Kidney tubule cell (primary cell): ENCODE measurements around the gene HACL1.
A peak's percentile ranks its signal among the peaks of the same experiment; 100 is the strongest.

Source experiments
- DNase-seq: peaks from one replicate; pipeline ENCODE4 v3.0.0-alpha.2; 2018; ENCODE audit warnings: low spot score

HACL1 gene

DNA sequence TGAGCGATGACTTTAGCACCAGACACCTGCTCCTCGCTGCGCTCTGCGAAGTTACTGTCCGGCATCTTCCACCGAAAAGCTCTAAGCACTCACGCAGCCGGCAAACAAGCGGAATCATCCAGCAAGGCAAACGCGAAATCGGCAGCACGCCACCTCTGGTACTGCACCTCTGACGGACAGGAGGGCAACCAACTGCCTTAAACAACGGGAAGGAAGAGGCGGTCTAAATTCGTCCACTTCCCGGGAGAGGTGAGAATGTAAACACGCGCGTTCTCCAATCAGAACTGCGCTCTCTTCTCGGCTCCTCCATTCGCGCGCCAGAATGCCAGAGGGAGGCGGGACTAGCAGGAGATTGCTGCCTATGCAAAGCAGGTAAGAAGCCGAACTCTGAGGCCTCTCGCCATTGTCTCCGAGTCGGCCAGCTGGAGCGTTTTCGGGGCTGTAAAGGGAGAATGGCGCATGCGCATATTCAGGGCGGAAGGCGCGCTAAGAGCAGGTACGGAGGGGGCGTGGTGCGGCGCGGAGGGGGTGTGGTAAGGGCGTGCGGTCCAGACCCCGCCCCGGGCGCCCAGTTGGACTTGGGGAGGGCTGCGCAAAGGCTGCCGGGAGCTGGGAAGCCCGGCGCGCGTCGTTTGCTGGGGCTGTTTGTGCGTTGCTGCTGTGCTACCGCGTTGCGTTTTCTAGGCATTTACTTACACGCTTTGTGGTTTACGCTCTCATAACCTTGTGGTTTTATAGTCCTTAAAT, at the start of gene HACL1, which contains the start of gene BTD:
Gene HACL1 (minus strand): TSS at position 171 of the 747 bp plus-strand sequence. CDS start 106 bp downstream, at position 65.
Gene BTD (plus strand): TSS at position 347 of the 747 bp plus-strand sequence. CDS start 33,695 bp downstream, outside the sequence.
- DNase-seq: peak; percentile 100

DNA sequence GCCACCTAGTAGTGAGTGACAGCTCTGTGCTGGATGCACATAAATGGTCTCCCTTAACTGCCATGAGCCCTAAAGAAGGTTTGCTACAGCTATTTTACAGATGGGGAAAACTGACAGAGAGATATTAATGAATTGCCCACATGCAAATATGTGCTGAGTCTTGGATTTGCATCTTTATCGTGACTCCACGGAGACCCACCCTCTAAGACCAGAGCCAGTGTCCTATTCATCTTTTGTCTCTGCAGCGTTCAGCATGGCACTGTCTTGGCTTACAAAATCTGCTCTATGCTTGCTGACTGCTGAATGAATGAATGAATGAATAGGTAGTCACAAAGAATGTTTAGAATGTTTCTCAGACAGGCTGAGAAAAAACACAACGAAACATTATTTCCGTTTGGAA, 48.5 kb upstream of the HACL1 start:
- no peak for DNase-seq

DNA sequence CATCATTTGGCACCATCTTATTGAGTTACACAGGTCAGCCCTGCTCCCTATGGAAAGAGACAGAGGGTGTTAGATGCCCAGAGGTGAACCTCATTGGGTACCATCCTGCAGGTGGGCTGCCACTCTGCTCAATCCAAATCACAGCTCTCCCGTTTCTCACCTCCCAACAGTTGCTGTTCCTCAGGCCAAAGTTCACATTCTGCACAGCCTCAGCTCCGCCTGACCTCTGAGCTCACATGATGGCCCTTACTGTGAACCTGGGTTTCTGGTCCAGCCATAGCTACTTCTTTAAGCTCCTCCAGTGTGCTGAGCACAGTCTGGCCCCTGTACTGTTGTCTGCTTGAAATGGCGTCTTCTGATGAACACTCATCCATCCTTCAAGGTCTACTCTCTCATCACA, 48.0 kb upstream of the HACL1 start:
- DNase-seq: no peak

DNA sequence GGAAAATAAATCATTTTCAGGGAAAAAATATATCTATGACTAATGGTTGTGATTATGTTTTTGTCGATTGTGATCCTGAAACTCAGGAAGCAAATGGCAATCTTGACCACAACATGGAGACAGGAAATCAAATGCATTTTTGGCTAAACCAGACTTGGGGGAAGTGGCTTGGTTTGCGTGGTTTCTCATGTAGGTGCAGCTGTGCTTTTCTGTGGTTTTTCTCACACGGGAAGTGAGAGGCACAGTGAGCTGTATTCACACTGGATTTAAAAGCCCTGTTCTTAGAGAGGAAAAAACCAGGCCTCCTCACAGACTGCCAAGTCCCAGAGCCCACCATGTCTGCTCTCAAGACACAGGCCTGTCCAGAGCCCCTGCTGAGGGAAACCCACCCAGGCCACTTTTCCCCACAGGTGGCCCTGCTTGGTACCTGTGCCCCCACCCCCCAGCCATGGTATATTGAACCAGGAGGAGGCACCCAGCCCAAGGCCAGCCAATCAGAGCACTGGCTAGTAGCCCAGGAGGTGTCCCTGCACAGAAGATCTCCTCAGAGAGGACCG, 46.3 kb upstream of the HACL1 start:
- DNase-seq: peak; percentile 89

DNA sequence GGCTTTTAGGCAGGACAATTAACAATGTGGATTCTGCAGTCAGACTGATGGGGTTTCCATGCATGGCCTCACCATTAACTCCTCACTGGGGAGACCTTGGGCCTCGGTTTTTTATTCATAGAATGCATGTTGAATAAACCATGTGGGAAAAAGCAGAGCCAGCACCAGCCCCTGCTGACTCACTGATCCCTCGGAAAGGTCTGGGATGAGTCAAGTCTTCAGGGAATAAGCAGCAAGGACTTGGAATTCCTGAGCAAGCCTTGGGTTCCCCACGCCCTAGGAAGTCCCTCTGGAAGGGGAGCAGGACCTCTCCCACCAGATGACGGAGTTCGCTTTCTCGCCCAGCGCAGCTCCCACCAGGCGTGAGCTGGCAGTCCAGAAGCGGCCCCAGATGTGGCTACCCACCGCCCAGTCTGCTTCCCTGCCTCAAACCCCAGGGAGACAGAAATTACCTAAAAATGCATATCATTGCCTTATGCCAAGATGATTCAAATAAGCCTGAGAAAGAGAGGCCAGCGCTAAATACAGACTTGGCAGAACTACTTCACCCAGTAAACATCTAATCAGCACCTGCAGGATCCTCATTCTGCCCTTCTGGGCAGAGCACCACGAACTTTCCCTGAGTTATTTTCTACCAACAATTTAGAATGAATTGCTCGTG, 45.6 kb upstream of the HACL1 start:
- peak; percentile 96 for DNase-seq

DNA sequence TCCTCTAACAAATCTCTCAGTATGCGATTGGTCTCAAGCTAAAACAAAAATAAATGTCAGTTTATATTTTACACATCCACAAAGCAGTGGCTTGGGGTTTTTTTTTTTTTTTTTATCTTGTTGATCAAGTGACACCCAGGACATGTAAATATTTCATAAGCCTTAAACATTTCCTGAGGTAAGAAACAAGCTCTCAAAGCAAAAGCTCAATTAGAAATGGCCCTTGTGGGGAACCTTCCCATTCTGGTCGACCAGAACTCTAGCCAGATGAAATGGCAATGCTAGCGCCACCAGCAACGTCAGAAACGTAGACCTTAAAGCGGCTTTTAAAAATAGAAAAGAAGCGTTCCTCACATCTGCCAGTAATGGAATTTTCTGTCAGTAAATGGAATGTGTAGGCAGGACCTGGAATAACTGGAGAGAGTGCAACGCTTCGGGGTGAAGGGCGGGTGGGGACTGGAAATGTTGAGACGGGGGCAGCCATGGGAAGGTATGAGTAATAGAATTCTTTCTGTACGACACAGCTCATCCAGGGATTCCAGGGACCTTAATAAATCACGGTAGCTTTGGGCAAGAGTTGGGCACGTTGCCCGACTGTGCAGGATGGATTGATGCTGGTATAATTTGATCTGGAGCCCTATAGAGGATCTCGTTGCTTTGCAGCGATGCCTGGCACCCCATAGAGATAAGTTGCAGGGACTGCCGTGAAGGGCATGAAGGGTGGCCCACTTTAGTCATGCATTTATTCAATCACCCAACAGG, 44.6 kb upstream of the HACL1 start:
- DNase-seq: peak; percentile 91

DNA sequence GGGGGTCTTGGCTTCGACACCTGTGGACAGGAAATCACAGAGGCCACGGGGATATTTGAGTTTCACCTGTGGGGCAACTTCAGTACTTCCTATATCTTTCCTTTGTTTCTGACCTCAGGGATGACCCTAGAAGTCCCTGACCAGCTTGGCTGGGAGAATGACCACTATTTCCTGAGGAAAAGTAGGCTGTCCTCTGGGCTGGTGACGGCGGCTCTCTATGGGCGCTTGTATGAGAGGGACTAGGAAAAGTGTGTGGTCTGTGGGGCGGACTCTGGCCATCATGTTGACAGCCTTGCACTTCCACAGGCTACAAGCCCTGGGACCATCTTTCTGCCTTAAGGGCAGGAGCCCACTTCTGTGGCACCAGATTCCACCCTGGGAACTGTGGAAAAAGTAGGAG, 43.9 kb upstream of the HACL1 start:
- DNase-seq: no peak

DNA sequence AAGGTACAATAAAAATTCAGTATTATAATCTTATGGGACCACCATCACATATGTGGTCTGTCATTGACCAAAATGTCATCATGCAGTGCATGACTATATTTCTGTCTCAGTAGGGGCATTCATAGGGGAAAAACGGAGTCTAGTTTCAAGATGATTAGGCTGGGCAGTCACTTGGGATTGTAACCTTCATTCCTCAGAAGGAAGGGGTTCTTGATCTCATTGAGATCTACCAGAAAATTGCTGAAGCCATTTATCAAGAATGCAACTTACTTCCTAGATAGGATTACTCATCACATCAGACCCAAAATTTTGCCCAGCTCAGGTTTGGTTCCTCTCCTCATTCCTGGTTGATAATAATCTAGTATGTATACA, 37.5 kb upstream of the HACL1 start:
- no peak for DNase-seq

DNA sequence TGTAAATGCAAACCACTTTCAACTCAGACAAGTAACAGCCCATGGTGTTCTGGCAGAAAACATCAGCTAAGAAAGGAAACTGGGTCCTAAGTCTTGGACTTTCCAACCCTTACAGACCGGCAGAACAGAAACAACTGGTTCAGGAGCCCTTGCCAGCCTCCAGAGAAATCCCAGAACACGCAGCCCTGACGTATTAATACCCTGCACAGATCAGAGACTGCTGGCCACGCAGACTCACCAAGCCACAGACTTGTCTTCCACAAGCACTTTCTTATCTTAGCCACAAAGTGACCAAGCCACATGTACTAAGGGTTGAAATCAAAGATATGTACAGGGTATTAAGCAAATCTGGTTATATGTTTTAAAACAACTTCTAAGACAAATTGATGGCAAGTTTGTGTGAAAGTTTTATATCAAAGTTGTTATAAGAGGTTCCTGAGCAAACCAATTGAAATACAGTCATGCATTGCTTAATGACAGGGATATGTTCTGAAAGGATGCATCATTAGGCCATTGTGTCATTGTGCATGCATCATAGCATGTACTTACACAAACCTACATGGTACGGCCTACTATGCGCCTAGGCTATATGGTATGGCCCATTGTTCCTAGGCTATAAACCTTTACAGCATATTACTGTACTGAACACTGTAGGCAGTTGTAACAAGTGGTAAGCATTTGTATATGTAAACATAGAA, 37.0 kb upstream of the HACL1 start:
- no peak for DNase-seq

DNA sequence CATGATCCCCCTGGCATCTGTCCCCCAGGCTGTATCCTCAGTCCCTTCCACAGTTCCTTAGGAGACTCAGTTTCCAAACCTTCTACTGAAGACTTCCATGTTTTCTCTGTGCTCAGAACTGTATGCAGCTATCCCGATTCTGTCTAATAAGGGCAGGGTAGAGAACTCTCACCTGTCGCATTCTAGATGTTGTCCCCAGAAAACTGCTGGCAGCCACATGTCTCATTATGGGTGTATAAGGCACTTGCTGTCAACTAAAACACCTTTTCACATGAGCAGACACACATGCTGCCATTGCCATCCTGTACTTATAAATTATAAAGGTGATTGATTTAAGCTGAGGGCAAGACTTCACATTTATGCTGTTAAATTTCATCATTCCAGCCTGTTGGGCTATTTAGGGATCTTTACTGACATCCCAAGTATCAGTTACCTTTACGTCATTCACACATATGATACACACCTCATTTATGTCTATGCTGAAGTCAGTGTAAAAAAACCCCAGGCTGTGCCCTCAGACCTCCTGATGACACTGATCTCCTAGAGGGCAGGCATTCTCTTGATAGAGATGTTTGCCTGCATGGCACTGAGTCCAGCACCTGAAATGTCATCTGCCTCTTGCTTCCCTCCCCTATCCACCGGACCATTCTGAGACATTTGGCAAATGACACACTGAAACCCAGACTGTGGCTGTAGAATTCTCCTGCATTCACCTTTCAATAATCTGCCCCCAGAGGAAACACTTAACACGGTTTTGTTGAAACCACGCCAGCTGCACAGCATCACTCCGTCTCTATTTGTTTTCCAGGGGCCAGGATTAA, 36.0 kb upstream of the HACL1 start:
- no peak for DNase-seq

DNA sequence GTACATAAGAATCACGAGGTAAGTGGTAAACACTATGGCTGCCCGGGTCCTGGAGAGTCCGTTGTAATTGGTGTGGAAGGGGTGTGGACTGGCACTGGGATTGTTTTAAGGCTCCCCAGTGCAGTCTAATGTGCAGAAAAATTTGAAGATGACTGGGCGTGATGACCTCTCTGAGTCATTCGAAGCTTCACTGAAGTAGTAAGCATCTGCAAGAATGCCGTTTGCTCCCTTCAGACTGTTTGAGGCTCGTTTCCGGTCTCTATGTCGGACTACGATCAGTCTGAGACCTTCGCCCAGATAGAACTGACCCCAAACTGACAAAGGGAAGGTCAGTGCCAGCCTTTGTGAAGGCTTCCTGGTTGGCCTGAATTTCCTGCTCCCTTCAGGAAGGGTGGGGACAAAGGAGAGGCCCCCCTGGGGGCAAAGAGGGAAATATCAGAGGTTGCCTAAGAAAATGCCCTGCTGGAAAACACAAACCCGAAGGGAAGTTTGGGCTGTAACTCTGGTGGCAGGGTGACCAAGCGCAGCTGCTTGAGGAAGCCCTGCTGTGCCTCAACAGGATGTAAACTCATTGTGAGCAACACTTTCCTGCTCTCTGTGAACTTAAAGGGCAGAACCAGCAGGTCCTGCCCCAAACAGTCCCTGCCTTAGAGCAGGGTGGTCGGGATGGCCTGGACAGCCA, 34.8 kb upstream of the HACL1 start:
- DNase-seq: peak; percentile 81

DNA sequence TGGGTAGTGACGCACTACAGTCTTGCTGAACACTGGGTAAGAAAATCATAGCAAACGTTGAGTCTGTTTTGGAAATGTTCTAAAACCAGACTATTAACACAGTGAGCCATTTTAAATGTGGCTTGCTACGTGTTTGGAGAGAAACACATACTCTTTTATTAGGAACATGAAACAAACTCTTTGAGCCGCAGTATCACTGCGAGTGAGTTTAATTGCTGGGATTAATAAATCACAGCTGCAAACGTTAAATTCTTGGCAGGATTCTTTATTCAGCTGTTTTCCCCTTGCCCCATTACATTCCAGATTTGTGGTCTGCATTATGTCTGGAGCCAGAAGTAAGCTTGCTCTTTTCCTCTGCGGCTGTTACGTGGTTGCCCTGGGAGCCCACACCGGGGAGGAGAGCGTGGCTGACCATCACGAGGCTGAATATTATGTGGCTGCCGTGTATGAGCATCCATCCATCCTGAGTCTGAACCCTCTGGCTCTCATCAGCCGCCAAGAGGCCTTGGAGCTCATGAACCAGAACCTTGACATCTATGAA, 33.8 kb upstream of the HACL1 start:
- peak; percentile 69 for DNase-seq

DNA sequence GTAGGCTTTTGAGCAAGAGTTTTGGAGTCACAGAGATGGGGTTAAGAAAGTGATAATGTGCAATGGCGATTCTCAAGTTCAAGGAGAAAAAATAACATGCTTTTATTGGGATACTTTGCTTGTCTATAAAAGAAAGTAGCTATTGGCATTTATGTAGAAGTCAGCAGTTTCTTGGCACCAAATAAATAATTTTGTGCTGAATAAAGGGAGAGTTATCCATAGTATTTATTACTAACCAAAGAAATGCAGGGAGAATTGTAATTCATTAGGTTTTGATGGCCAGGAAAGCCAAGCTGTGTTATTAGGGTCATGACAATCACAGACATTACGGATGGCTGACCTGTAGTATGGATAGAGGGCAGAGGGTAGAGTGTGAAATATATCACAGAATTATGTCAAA, 33.3 kb upstream of the HACL1 start:
- DNase-seq: no peak

DNA sequence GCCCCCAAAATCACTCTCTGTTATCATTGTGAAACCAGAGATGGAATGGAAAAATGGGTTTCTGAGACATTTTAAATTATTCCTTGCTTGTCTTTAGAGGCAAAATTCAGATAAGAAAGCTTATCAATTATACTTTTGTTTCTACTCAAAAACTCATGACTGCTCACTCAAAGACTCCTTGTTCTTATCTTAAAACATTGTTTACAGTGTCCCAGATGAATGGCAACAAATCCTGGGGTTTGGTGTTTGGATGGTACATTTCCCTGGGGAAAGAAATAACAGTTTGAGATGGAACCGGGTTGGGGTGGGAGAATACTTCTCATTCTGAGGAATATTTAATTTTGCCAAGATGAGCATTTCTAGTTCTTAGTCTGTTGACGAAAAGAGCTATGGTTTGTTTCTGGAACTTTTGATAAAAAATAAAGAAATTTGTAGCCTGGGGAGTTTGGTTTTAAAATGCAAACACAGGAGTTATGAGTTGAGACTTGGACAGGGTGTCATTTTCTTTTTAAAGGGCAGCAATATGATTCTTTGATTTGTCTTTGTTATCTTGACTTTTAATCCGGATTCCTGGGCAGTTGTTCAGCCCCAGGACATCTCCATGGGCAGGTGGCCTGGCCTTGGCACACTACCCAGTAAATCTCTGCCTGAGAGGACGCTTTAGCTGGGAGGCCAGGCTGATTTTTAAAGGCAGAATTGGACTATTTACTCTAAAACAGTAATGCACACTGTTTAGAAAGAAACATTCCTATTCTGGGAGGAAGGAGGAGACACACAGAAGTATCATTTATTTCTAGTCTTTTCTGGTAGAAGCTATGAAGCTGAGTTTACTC, 32.6 kb upstream of the HACL1 start:
- peak; percentile 9 for DNase-seq

DNA sequence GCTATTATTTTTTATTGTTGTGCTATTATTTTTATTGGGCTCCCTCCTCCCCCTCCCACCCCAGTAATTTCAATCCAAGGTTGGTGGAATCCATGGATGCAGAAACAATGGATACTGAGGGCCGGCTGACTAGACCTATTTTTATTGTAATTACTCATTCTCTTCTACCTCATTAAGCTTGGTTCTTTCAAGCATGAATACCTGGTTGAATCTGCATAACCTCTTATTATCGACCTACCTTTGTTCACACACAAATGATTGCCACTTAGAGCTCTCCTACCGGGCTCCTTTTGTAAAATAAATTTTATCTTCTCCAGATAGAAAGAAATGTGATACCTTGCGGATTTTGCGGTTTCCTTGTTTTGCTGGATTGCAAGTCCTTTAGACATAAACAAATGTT, 31.8 kb upstream of the HACL1 start:
- DNase-seq: peak; percentile 38

DNA sequence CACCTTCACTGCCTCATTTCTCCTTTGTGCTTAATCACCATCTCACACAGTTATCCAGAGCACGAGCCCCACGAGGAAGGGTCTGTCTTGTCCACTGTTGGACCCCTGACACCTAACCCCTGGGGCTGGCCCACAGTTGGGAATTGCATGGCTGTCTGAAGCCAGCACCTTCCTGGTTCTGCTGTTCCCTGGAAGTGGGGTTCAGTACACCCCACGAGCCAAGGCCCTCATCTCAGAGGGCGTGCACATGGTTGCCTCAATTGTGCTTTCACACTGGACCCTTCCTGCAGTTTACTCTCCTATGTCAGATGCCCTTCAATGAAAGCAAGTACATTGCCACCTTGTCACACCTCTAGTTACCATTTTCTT, 30.8 kb upstream of the HACL1 start:
- no peak for DNase-seq

DNA sequence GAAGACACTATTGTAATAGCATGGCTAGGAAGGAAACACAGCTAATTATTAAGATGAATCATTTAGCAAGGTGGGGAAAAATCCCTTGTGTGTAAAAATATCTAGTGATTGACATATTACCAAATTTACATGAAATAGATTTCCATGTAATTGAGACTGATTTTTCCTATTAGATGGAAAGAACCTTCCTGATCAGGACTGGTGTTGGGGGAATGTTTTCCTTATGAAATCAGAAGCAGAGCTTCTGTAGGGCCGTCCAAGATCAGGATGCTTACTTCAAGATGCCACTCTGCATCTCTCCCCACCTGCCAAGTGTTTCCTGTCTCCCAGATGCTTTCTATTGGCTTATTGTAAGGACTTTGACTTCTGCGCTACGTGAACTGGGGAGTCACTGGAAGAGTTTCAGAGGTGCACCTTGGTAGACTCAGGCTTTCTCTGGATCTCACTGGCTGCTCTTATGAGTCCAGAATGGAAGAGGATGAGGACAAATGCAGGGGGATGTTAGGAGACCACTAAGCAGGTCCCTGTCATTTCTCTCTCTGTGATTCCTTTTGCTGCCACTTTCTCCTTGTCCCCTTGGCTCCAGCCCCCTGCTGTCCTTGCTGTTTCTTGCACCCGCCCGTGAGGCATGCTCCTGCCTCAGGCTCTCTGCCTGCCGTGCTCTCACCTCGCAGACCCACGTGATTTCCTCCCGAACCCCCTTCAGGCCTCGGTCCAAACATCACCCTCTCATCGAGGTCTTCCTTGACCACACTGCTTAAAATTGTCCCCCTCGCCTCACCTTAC, 30.2 kb upstream of the HACL1 start:
- DNase-seq: no peak

DNA sequence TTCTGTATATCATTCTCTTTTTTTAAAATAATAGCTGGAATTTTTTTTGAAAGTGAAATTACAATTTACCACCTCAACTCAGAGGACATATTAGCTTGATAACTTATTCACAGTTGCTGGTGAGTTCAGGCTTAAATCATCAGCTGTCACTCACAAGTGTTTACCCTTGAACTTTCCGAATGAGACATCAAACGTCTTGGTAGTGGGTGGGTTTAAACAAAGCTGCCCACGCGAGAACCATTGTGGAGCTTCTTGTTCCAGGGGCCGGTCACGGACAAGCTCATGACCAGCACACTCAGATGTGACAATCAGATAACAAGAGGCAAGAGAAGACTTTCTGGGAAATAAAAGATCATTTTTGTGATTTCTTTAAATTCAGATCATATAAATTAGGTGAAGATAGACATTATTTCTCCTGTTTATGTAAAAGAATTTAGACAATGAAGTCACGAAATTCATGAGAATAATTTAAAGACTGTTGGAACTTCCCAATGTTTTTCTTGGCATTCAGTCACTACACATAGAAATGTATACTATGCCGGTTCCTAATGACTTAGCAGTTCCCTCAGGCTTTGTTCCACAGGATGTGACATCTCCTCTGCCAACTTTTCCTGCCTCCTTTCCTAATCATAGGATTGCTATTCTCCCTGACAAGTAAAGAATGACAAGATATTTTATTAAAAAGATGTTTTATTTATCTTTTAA, 29.4 kb upstream of the HACL1 start:
- peak; percentile 61 for DNase-seq
